Keratinocyte (primary cell): ENCODE data around the gene TBC1D13. TPM values are rescaled to one million over a fixed set of nuclear protein-coding genes. Genes with fewer than 3 reads are reported as not detected.

Experiments used
- DNase-seq: peaks from one replicate; pipeline ENCODE4 v3.0.0-alpha.2; 2011; ENCODE audit warnings: low read depth, missing footprints, low spot score
- FAIRE-seq: peaks from 2 replicates; lab custom pipeline; 2011; peaks lifted over from hg19 to GRCh38; lab: Jason Lieb, UNC
- H2AFZ ChIP-seq: 2 replicates; pipeline ENCODE4 v1.6.0; 2012; ENCODE audit warnings: low read length, control low read depth, inconsistent platforms; ENCODE audit not compliant: control insufficient read depth
- H3K27ac ChIP-seq: 2 replicates; pipeline ENCODE4 v1.5.1; 2011; ENCODE audit warnings: low read length; ENCODE audit not compliant: control insufficient read depth, insufficient read depth
- H3K27me3 ChIP-seq: 3 replicates; pipeline ENCODE4 v1.6.0; 2011; ENCODE audit warnings: low read length; ENCODE audit not compliant: control insufficient read depth, insufficient read depth; ENCODE audit errors: extremely low read depth
- H3K36me3 ChIP-seq, 2 experiments: 2 replicates in 1 of 2; 3 replicates in 1 of 2; pipeline ENCODE4 v1.5.1; 2011; ENCODE audit warnings: low read length in 2 of 2, mild to moderate bottlenecking in 1 of 2; ENCODE audit not compliant: control insufficient read depth in 2 of 2, insufficient read depth in 2 of 2; ENCODE audit errors: extremely low read depth in 1 of 2
- H3K4me1 ChIP-seq: 3 replicates; pipeline ENCODE4 v1.5.1; 2011; ENCODE audit warnings: low read length; ENCODE audit not compliant: control insufficient read depth, insufficient read depth; ENCODE audit errors: extremely low read depth
- H3K4me2 ChIP-seq: 3 replicates; pipeline ENCODE4 v1.6.0; 2011; ENCODE audit warnings: low read depth, low read length; ENCODE audit not compliant: control insufficient read depth, insufficient read depth; ENCODE audit errors: extremely low read depth
- H3K4me3 ChIP-seq, 3 experiments: fragments of 200-600 bp in 1 of 3; sonication (generic) in 1 of 3; 2 replicates in 2 of 3; 3 replicates in 1 of 3; pipeline ENCODE4 v1.5.1; 2011 to 2016; ENCODE audit warnings: low read length in 3 of 3, mild to moderate bottlenecking in 3 of 3, control low read depth in 2 of 3, inconsistent platforms in 1 of 3, low read depth in 1 of 3, mixed read lengths in 1 of 3, mixed run types in 1 of 3, moderate library complexity in 1 of 3; ENCODE audit not compliant: control insufficient read depth in 2 of 3, insufficient read depth in 2 of 3; ENCODE audit errors: extremely low read depth in 1 of 3
- H3K79me2 ChIP-seq: 2 replicates; pipeline ENCODE4 v1.6.0; 2012; ENCODE audit warnings: low read length; ENCODE audit not compliant: control insufficient read depth, insufficient read depth
- H3K9ac ChIP-seq: 3 replicates; pipeline ENCODE4 v1.6.0; 2011; ENCODE audit warnings: low read length; ENCODE audit not compliant: control insufficient read depth, insufficient read depth; ENCODE audit errors: extremely low read depth
- H3K9me1 ChIP-seq: 3 replicates; pipeline ENCODE4 v1.6.0; 2011; ENCODE audit warnings: low read length; ENCODE audit not compliant: control insufficient read depth, insufficient read depth; ENCODE audit errors: extremely low read depth
- H3K9me3 ChIP-seq: 2 replicates; pipeline ENCODE4 v1.5.1; 2012; ENCODE audit warnings: low read depth, low read length; ENCODE audit not compliant: control insufficient read depth
- H4K20me1 ChIP-seq: 3 replicates; pipeline ENCODE4 v1.6.0; 2011; ENCODE audit warnings: low read length; ENCODE audit not compliant: control insufficient read depth, insufficient read depth; ENCODE audit errors: extremely low read depth
- CTCF ChIP-seq, 3 experiments: IDR thresholded peaks in 1 of 3; conservative IDR thresholded peaks in 1 of 3; optimal IDR thresholded peaks in 1 of 3; 2 replicates in 2 of 3; 3 replicates in 1 of 3; pipeline versions ENCODE3 to v1.5.1; 2011; ENCODE audit warnings: low read length in 3 of 3, mild to moderate bottlenecking in 3 of 3, moderate library complexity in 2 of 3, control low read depth in 1 of 3, inconsistent platforms in 1 of 3; ENCODE audit not compliant: insufficient read depth in 2 of 3; ENCODE audit errors: extremely low read depth in 1 of 3
- EZH2 ChIP-seq: IDR thresholded peaks from one replicate; pipeline ENCODE4 v1.6.1; 2012; ENCODE audit warnings: inconsistent platforms, mild to moderate bottlenecking, low read length, moderate library complexity
- dilution Hi-C: fragments of 300-500 bp; cut with MboI; formaldehyde crosslinking; loops from one replicate; pipeline ENCODE4 v1.7.0; 2020; ENCODE audit warnings: low sequenced_read_pairs; ENCODE audit not compliant: extremely low pct_ligation_motif_present
- polyA plus RNA-seq, 5 experiments: library from polyadenylated mRNA; depleted of rRNA in 3 of 5; stranded (reverse) in 3 of 5; stranded (forward) in 1 of 5; unstranded in 1 of 5; fragments of >200 nt; gene quantifications; 1 replicate in 1 of 5; 2 replicates in 3 of 5; 3 replicates in 1 of 5; pipeline versions ENCODE4 v1.2.1 to v1.2.3, GENCODE V29; 2011 to 2012; ENCODE audit warnings: missing spikeins in 2 of 5, low read depth in 1 of 5, low replicate concordance in 1 of 5

TBC1D13 gene
- polyA plus RNA-seq, 1 donor (not counting 4 experiments of a cell fraction or from before 2014, with no cell fraction given) = 12.8 TPM

- Histone ChIP-seq H3K9me1 (no peaks in the 10 kb centered on the region), H3K9me3 (no peaks in the 10 kb centered on the region), H3K9ac (no peak overlapping the region), H3K4me2 (no peak overlapping the region), H4K20me1 (no peaks in the 10 kb centered on the region), H3K4me1 (no peaks in the 10 kb centered on the region), H3K36me3 (no peaks in the 10 kb centered on the region), H2AFZ (no peak overlapping the region), H3K27ac (no peak overlapping the region), H3K27me3 (no peaks in the 10 kb centered on the region), H3K4me3 (no peak overlapping the region), H3K79me2 (no peaks in the 10 kb centered on the region)
- DNase-seq = no peak
- no peak for TF ChIP-seq CTCF (optimal IDR thresholded peaks at IDR 0.05 in 1 of 3, IDR thresholded peaks at IDR 0.05 in 1 of 3, conservative IDR thresholded peaks at IDR 0.05 in 1 of 3; ENCODE audit: extremely low read depth in 1 of 3, insufficient read depth in 2 of 3, low read length in 3 of 3)
- no peak for TF ChIP-seq EZH2
- FAIRE-seq = no peak
- dilution Hi-C loops = no loop called here
Observed at GRCh38 chr9:128781187-128782070, 5.6 kb upstream of the TBC1D13 start.

- Histone ChIP-seq H4K20me1 (no peaks in the 10 kb centered on the region), H3K4me2 (no peak overlapping the region), H3K4me1 (peaks cover 3% of the 10 kb centered on the region), H3K9ac (no peak overlapping the region), H3K27me3 (no peaks in the 10 kb centered on the region), H3K36me3 (no peaks in the 10 kb centered on the region), H2AFZ (no peak overlapping the region), H3K27ac (no peak overlapping the region), H3K4me3 (no peak overlapping the region), H3K79me2 (peaks cover 6% of the 10 kb centered on the region), H3K9me3 (no peaks in the 10 kb centered on the region), H3K9me1 (no peaks in the 10 kb centered on the region)
- dilution Hi-C loops = no loop called here
- TF ChIP-seq CTCF (optimal IDR thresholded peaks at IDR 0.05 in 1 of 3, IDR thresholded peaks at IDR 0.05 in 1 of 3, conservative IDR thresholded peaks at IDR 0.05 in 1 of 3; ENCODE audit: extremely low read depth in 1 of 3, insufficient read depth in 2 of 3, low read length in 3 of 3) (no peak), EZH2 (no peak)
- no peak for DNase-seq
- no peak for FAIRE-seq
Observed at GRCh38 chr9:128782669-128783068, 4.4 kb upstream of the TBC1D13 start.
